Breast epithelium (tissue), 4 donors: Measurements from ENCODE around the gene MCF2L2. TPM values are rescaled to one million over a fixed set of nuclear protein-coding genes. Genes with fewer than 3 reads are reported as not detected.
A peak's percentile ranks its signal among the peaks of the same experiment; 100 is the strongest.

Source experiments
- DNase-seq, 2 donors: peaks; one replicate each; pipeline ENCODE4 v3.0.0-alpha.2; 2019; ENCODE audit warnings: low spot score in 2 of 2
- H3K27ac ChIP-seq, 2 donors: fragments of 200-600 bp; sonication (generic) in 1 of 2; one replicate each; pipeline ENCODE4 v1.5.1; 2016 to 2019; ENCODE audit warnings: mild to moderate bottlenecking in 1 of 2
- H3K27me3 ChIP-seq, 2 donors: fragments of 200-600 bp; sonication (generic) in 1 of 2; one replicate each; pipeline versions ENCODE4 v1.5.1 to v1.6.0; 2017 to 2019; ENCODE audit warnings: control low read depth in 1 of 2, mild to moderate bottlenecking in 1 of 2
- H3K36me3 ChIP-seq: fragments of 200-600 bp; one replicate; pipeline ENCODE4 v1.5.1; 2019
- H3K4me1 ChIP-seq, 2 donors: fragments of 200-600 bp; sonication (generic); one replicate each; pipeline ENCODE4 v1.5.1; 2016 to 2019; ENCODE audit warnings: control low read depth in 1 of 2
- H3K4me3 ChIP-seq, 3 donors: fragments of 200-600 bp; sonication (generic); 1 replicate in 2 of 3; 2 replicates in 1 of 3; pipeline ENCODE4 v1.5.1; 2016 to 2019; ENCODE audit warnings: mild to moderate bottlenecking in 3 of 3, moderate library complexity in 2 of 3
- H3K9me3 ChIP-seq, 2 donors: fragments of 200-600 bp; sonication (generic) in 1 of 2; one replicate each; pipeline ENCODE4 v1.5.1; 2016 to 2019; ENCODE audit warnings: control low read depth in 1 of 2
- POLR2A ChIP-seq: fragments of 450-650 bp; IDR thresholded peaks from one replicate; pipeline ENCODE4 v1.6.1; 2016; ENCODE audit warnings: antibody characterized with exemption, mild to moderate bottlenecking, moderate library complexity
- POLR2AphosphoS5 ChIP-seq, 3 donors: sonication (generic); formaldehyde crosslinking; IDR thresholded peaks; one replicate each; pipeline ENCODE4 v1.6.1; 2017; ENCODE audit warnings: antibody characterized with exemption in 3 of 3
- intact Hi-C: fragments of 100-400 bp; cut with DNase I; formaldehyde crosslinking; loops from one replicate; pipeline ENCODE4 v1.15.1; 2023; ENCODE audit warnings: low total_unique reads
- total RNA-seq, 3 donors: library from RNA; depleted of rRNA; stranded (reverse); fragments of >200 nt; gene quantifications; one replicate each; pipeline ENCODE4 v1.1.0, GENCODE V29; 2016
- TF ChIP-seq, protein P1 (sequence below), 3 donors: fragments of 450-650 bp; IDR thresholded peaks; one replicate each; pipeline ENCODE4 v1.5.1; 2016 to 2017; ENCODE audit warnings: antibody characterized with exemption in 3 of 3, mild to moderate bottlenecking in 3 of 3, moderate library complexity in 3 of 3

MCF2L2 gene
- total RNA-seq, 3 donors from 2014 or later = 0.64 to 1.5 (median 1.3) TPM

DNA sequence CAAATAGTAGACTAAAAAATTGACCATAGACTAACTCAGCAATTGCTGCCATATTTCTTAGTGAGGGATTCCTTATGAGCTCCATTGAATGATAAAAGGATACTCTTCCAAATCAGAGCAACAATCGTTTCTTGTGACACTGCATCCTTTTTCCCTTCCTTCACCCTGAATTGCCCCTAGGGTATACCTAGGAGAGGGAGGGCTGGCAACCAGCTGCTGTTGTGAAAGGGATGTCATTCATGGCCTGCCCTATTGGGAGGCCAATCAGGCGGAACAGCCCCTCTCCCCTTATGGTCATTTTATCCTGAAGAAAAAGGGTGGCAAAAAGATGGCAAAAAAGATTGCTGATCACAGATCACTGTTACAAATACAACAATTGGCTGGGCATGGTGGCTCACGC, 149.0 kb downstream of the MCF2L2 start:
- TF ChIP-seq, protein P1, sequence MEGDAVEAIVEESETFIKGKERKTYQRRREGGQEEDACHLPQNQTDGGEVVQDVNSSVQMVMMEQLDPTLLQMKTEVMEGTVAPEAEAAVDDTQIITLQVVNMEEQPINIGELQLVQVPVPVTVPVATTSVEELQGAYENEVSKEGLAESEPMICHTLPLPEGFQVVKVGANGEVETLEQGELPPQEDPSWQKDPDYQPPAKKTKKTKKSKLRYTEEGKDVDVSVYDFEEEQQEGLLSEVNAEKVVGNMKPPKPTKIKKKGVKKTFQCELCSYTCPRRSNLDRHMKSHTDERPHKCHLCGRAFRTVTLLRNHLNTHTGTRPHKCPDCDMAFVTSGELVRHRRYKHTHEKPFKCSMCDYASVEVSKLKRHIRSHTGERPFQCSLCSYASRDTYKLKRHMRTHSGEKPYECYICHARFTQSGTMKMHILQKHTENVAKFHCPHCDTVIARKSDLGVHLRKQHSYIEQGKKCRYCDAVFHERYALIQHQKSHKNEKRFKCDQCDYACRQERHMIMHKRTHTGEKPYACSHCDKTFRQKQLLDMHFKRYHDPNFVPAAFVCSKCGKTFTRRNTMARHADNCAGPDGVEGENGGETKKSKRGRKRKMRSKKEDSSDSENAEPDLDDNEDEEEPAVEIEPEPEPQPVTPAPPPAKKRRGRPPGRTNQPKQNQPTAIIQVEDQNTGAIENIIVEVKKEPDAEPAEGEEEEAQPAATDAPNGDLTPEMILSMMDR (IDR thresholded peaks at IDR 0.05) = no peak
- no peak for TF ChIP-seq POLR2AphosphoS5 (IDR thresholded peaks at IDR 0.05)
- no peak for TF ChIP-seq POLR2A
- Histone ChIP-seq H3K27me3 (no peaks in the 10 kb centered on the region), H3K27ac (no peak overlapping the region), H3K4me3 (no peak overlapping the region), H3K4me1 (no peaks in the 10 kb centered on the region), H3K36me3 (no peaks in the 10 kb centered on the region), H3K9me3 (no peaks in the 10 kb centered on the region)
- DNase-seq = no peak
- intact Hi-C loops = no loop called here

DNA sequence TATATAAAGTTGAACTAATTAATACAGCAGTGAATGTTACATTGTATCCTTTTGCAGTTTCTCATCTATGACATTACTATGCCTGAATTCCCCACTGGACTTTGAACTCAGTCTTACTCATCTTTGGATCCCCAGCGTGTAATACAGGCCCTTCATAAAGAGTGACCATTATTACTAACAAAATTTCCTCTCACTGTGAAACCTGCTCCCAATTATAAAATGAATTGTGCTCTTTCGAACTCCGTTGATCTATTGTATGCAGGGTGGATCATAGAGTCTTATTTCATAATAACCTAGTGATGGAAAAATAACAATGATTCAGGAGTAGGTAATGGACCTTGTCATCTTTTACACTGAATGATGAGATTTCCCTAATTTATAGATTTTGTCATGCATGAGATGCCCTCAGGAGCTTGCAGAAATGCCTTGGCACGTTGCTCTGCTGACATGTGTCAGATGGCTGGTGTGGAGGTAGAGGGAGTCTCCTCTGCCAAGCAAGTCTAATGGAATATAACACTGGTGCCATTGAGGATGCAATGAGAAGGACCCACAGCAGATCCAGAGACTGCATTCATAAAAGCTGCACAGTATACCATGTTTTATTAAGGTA, 149.8 kb downstream of the MCF2L2 start:
- intact Hi-C loops = no loop called here
- DNase-seq = no peak
- Histone ChIP-seq H3K4me1 (no peaks in the 10 kb centered on the region), H3K4me3 (no peak overlapping the region), H3K27ac (no peak overlapping the region), H3K27me3 (no peaks in the 10 kb centered on the region), H3K9me3 (no peaks in the 10 kb centered on the region), H3K36me3 (no peaks in the 10 kb centered on the region)
- TF ChIP-seq, protein P1 (IDR thresholded peaks at IDR 0.05) = no peak
- TF ChIP-seq POLR2A (no peak), POLR2AphosphoS5 (IDR thresholded peaks at IDR 0.05) (no peak)

DNA sequence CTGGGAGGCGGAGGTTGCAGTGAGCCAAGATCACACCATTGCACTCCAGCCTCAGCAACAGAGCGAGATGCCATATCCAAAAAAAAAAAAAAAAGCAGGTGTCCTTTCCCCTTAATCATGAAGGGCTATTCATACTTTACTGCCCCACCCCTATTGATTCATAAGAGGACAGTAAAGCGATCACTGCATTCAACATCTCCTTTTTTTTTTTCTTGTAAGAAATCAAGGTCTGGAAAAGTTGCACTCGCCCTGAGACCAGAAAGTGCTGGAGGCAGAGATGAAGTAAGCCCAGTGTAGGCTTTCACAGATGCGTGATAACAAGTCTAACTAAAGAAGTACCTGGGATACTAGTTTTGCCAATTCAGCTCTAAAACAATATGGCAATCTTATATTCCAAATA, 151.2 kb downstream of the MCF2L2 start:
- no peaks in the 10 kb centered on the region for H3K36me3 ChIP-seq
- no peak for DNase-seq
- H3K27me3 ChIP-seq = no peaks in the 10 kb centered on the region
- no peak overlapping the region for H3K27ac ChIP-seq
- H3K4me3 ChIP-seq = no peak overlapping the region
- H3K9me3 ChIP-seq = no peaks in the 10 kb centered on the region
- intact Hi-C loops = no loop called here
- no peaks in the 10 kb centered on the region for H3K4me1 ChIP-seq
- TF ChIP-seq POLR2AphosphoS5 (IDR thresholded peaks at IDR 0.05) = no peak
- TF ChIP-seq, protein P1 (IDR thresholded peaks at IDR 0.05) = no peak
- TF ChIP-seq POLR2A = no peak

DNA sequence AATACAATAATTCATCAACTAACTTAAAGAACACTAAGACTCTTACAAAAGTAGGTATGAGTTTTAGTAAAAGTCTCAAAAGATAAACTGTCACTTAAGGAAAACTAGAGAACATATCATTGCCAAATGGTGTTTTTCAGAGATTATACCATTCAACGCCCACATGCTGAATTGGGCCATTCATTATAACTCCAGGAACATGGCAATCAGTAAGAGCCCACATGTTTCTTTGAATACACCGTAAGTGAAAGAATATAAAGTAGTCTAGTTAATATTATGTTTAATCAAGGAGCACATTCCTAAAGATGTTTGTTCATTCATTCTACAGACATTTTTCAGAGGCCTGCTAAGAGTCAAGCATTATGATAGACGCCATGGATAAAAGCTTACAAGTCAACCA, 152.5 kb downstream of the MCF2L2 start:
- Histone ChIP-seq H3K9me3 (no peaks in the 10 kb centered on the region), H3K4me1 (no peaks in the 10 kb centered on the region), H3K27me3 (no peaks in the 10 kb centered on the region), H3K27ac (peak overlapping the region in 1 of 2 donors; percentile 48), H3K4me3 (no peak overlapping the region), H3K36me3 (no peaks in the 10 kb centered on the region)
- no peak for TF ChIP-seq POLR2A
- TF ChIP-seq, protein P1 (IDR thresholded peaks at IDR 0.05) = no peak
- no peak for TF ChIP-seq POLR2AphosphoS5 (IDR thresholded peaks at IDR 0.05)
- DNase-seq = no peak
- intact Hi-C loops = no loop called here

DNA sequence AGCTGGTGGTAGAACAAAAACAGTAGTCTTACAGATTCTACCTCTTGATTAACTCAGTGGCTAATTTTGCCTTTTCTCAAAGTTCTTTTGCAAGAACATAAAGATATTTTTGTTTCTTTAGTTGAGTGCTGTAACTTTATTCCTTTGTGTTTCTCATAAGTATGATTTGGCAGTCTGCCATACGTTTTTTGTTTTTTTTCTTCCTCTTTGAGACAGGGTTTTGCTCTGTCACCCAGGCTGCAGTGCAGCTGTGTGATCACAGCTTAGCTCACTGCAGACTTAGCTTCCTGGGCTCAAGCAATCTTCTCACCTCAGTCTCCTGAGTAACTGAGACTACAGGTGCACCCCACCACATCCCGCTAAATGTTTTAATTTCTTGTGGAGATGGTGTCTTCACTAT, 153.0 kb downstream of the MCF2L2 start:
- no peak overlapping the region for H3K4me3 ChIP-seq
- no peak for TF ChIP-seq POLR2AphosphoS5 (IDR thresholded peaks at IDR 0.05)
- TF ChIP-seq, protein P1 (IDR thresholded peaks at IDR 0.05) = no peak
- no peak for TF ChIP-seq POLR2A
- no peaks in the 10 kb centered on the region for H3K36me3 ChIP-seq
- intact Hi-C loops = no loop called here
- no peak for DNase-seq
- no peaks in the 10 kb centered on the region for H3K4me1 ChIP-seq
- H3K27ac ChIP-seq = peak overlapping the region in 1 of 2 donors; percentile 48
- H3K27me3 ChIP-seq = no peaks in the 10 kb centered on the region
- H3K9me3 ChIP-seq = no peaks in the 10 kb centered on the region
